ENCODE data around the gene AFTPH.
A peak's percentile ranks its signal among the peaks of the same experiment; 100 is the strongest.

AFTPH gene

DNA sequence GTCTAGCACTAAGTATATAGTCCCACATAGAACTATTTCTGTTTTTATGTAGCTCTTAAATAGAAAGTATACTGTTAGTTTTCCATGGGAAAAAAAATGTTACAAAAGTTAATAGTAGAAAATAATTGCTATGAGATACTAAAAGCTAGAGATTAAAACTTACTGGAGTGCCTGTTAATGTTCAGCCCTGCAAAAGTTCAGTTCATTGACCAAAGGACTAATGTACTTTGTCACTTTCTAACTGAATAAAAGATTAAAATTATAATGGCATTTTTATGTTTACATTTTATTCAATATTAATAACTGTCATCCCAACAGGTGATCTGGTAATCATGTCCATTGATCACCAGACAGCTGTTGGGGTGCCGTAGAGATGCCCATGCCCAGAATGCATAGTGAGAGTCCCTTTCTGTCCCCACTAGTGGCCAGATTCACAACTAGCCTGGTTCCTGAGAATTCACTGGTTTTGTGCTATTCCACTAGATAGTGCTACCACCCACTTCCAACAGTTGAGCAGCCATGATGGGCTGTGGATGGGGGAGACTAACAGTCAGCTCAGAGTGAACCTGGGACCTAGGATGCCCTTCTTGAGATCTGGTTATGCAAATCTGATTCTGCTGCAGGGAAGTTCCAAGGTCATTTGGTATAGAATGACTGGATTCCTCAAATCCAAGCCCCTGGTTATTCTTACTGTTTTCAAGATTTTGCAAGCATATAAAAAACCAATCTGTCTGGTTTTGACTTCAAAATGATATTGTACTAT lies 57.8 kb downstream of the AFTPH start:
- H3K4me3 ChIP-seq (ENCODE audit: low read depth, low read length) = no peak overlapping the region
- DNase-seq (ENCODE audit: low read depth) = no peak

GRCh38 chr2:64582774-64583340 lies 58.7 kb downstream of the AFTPH start:
- no peak for DNase-seq (ENCODE audit: low read depth)
- no peak overlapping the region for H3K4me3 ChIP-seq (ENCODE audit: low read depth, low read length)

DNA sequence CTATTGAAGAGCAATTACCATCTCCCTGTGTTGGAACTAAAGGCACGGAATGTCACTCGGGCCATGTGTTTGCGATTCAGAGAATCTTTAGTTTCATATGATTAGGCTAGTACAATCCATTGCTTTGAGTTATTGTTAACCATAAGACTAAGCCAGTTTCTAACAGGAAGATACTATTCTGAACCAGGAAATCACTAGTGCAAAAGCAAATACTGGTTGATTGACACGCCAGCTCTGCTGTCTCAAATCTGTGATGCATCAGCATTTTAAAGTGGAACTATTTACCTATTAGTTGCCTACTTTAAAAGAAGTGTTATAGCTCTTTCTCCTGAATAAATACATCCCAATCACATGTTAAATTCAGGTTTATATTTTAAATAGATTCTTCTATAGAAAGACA lies 61.9 kb downstream of the AFTPH start:
- no peak for DNase-seq (ENCODE audit: low read depth)
- no peak overlapping the region for H3K4me3 ChIP-seq (ENCODE audit: low read depth, low read length)

- H3K4me3 ChIP-seq (ENCODE audit: low read depth, low read length) = no peak overlapping the region
- peak; percentile 11 for DNase-seq (ENCODE audit: low read depth)
These were observed 62.9 kb downstream of the AFTPH start for GRCh38 chr2:64586883-64587481.

GRCh38 chr2:64587561-64587960 lies 63.4 kb downstream of the AFTPH start:
- no peak overlapping the region for H3K4me3 ChIP-seq (ENCODE audit: low read depth, low read length)
- DNase-seq (ENCODE audit: low read depth) = no peak

- no peak overlapping the region for H3K4me3 ChIP-seq (ENCODE audit: low read depth, low read length)
- no peak for DNase-seq (ENCODE audit: low read depth)
These were observed 67.1 kb downstream of the AFTPH start for GRCh38 chr2:64591188-64591587.

- H3K4me3 ChIP-seq (ENCODE audit: low read depth, low read length) = no peak overlapping the region
- no peak for DNase-seq (ENCODE audit: low read depth)
These were observed 69.0 kb downstream of the AFTPH start for GRCh38 chr2:64593035-64593655.

- H3K4me3 ChIP-seq (ENCODE audit: low read depth, low read length) = no peak overlapping the region
- DNase-seq (ENCODE audit: low read depth) = no peak
These were observed 70.3 kb downstream of the AFTPH start for GRCh38 chr2:64594226-64594989.

DNA sequence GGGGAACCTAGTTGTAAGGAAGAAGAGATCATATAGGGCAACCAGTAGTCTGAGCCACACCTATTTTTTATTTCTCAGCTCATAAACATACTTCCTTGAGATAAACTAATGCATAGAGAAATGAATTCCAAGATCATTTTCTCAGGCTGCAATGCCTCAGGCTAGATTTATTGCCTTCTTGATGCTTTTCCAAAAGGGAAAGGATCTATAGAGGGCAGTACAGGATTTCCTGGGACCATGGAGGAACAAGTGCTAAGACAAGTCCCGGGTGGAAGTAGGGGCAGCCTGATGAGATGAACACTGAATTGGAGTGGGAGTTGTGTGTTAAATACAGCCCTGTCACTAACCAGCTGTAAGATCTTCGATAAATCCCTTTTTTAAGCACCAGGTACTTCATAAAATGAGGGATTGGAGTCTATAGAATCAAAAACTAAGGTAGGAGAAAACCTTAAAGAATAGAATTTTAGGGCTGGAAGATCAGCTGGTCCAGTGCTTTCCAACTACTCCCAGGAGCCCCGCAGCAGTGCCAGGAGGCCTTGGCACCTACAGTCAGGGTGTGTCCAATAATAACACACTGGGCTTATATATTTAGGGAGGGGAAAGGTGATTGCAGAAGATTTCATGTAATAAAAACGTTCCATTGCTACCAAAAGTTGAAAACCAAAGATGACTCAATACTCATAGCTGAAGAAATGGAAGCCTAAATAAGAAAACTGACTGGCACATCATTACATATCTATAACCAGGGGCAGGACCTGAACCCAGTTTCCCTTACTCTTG lies 71.5 kb downstream of the AFTPH start:
- no peak for DNase-seq (ENCODE audit: low read depth)

GRCh38 chr2:64598226-64598625 lies 74.1 kb downstream of the AFTPH start:
- H3K4me3 ChIP-seq (ENCODE audit: low read depth, low read length) = no peak overlapping the region
- no peak for DNase-seq (ENCODE audit: low read depth)

More for the DNA sequence above, 71.5 kb downstream of the AFTPH start:
- no peak overlapping the region for H3K4me3 ChIP-seq (ENCODE audit: low read depth, low read length)

GRCh38 chr2:64599469-64599868 lies 75.3 kb downstream of the AFTPH start:
- no peak for DNase-seq (ENCODE audit: low read depth)
- no peak overlapping the region for H3K4me3 ChIP-seq (ENCODE audit: low read depth, low read length)

- DNase-seq (ENCODE audit: low read depth) = no peak
- H3K4me3 ChIP-seq (ENCODE audit: low read depth, low read length) = no peak overlapping the region
These were observed 77.1 kb downstream of the AFTPH start for GRCh38 chr2:64601034-64601754.

DNA sequence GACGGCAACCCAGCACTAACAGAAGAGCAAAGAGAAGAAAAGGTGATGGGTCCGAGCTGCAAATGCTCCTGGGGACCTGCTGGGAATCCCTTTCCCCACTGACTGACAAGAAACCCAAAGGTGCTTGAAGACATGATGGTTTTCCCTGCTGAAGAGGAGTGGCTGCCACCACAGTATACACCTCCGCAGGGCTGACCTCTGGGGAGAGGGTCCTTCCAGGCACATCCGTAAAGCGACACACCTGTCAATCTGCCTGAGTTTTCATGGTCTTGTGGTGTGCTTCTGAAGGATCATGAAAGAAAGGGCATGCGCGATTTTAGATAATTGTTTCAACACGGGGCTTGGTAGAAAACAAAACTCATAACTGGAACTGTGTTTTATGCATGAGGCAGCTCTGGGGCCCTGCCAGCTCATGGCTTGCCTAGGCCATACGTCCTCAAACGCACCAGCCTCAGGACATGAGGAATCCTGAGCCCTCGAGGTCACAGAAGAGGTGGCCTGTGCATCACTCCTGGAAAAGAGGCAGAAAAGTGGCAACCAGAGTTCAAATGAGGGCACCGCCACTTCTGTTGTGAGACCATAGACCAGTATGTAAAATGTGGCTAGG lies 77.8 kb downstream of the AFTPH start:
- no peak for DNase-seq (ENCODE audit: low read depth)
- H3K4me3 ChIP-seq (ENCODE audit: low read depth, low read length) = no peak overlapping the region

DNA sequence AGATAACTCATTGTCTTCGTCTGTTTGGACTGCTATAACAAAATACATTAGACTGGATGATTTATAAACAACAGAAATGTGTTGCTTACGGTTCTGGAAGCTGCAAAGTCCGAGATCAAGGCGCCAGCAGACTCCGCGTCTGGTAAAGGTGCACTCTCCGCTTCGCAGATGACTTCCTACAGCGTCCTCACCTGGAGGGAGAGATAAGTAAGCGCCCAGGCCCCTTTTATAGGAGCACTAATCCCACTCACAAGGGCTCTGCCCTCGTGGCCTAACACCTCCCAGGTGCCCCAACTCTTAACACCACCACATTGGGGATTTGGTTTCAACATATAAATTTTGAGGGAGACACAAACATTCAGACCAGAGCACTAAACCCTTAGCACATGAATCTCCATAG lies 78.3 kb downstream of the AFTPH start:
- no peak overlapping the region for H3K4me3 ChIP-seq (ENCODE audit: low read depth, low read length)
- no peak for DNase-seq (ENCODE audit: low read depth)

DNA sequence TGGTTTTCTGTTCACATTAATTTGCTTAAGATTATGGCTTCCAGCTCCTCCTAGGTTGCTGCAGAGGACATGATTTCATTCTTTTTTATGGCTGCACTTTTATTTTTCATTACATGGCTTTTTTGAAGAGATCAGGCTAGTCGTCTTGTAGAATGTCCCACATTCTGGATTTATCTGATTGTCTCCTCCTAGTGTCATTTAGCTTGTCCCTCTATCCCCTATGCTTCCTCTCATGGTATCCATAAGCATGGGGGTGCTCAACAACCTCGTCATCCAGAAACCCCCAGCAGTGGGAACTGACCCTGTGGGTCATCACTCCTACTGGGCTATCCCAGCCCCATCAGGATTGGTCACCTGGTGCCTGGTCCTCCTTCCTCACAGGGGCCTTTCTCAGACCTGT lies 80.0 kb downstream of the AFTPH start:
- no peak overlapping the region for H3K4me3 ChIP-seq (ENCODE audit: low read depth, low read length)
- DNase-seq (ENCODE audit: low read depth) = no peak

DNA sequence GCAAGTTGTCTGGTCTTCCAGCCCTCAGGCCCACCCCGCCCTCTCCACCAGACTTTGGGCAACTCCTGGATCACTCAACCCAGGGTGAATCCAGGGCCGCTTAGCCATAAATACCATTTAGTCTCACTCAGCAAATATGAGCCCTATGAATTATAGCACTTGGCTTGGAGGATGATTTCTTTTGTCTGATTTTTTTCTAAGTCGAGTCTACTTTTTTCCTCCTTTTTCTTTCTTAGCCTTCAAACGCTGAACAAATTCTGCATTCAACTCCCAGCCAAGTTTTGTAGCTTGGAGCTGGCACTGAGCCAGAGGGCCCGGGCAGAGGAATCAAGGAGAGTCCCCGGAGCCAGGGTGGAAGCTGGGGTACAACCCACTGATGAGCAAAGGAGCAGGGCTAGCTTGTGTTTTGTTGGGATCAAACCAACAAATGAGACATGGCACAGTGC lies 80.9 kb downstream of the AFTPH start:
- no peak overlapping the region for H3K4me3 ChIP-seq (ENCODE audit: low read depth, low read length)
- peak; percentile 48 for DNase-seq (ENCODE audit: low read depth)

DNA sequence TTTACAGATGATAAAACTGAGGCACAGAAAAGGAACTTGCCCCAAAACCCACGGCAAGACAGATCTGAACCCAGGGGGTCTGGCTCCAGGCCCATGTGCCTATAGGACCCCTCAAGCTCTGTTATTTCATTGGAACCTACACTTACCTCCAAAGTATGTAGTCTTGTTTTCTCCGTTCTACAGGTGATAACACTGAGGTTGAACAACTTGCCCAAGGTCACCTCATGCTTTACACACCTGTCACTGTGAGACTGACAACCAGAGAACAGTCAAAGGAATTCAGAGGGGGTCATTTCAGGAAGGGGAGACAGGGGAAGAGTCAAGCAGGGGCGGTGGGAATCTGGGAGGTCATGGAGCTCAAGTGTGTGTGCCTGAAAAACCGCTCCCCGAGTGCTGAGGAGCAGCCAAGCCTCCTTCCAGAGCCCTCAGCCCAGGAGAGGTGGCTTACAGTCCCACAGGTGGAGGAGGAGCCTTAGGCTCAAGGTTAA lies 81.9 kb downstream of the AFTPH start:
- no peak for DNase-seq (ENCODE audit: low read depth)
- no peak overlapping the region for H3K4me3 ChIP-seq (ENCODE audit: low read depth, low read length)

All from skeletal muscle cell (primary cell).